ENCODE measurements around the gene TMEM151B.

GRCh38 chr6:44355640-44356039 lies 85.4 kb downstream of the TMEM151B start:
- TF ChIP-seq CTCF (IDR thresholded peaks at IDR 0.05) (no peak), EP300 (IDR thresholded peaks at IDR 0.05) (no peak), POLR2AphosphoS5 (IDR thresholded peaks at IDR 0.05) (no peak)

All from esophagus muscularis mucosa (tissue), 4 donors.